Midbrain (tissue), 1 donor: ENCODE measurements around the gene AFF4.
"Not testable (repeated sequence)": the region's sequence is repeated elsewhere in the genome, so short reads cannot be mapped to it uniquely, and the experiment has no call there.

Source experiments
- DNase-seq: peaks from one replicate; lab custom pipeline; 2025; lab: John Stamatoyannopoulos, UW

AFF4 gene

GRCh38 chr5:132956166-132956799 lies 7.2 kb downstream of the AFF4 start:
- not testable (repeated sequence) for DNase-seq

DNA sequence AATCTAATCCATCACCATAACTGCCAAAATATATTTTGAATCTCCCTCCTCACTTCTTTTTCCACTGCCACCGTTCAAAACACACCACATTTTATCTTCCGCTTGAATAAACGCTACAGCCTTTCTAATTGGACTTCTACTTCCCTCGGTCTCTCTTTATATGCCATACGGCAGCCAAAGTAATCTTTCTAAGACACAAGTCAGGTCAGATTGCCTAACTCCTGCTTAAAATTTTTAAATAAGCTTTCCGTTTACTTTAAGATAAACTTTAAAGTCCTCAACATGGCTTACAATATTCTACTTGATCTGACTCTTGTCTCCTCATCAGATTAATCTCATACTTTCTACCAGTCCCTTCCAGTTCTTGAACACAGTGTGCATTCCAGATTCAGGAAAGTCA lies 9.7 kb downstream of the AFF4 start:
- no peak for DNase-seq

- DNase-seq = no peak
These were observed 10.6 kb downstream of the AFF4 start for GRCh38 chr5:132952829-132953228.

- DNase-seq = no peak
These were observed 11.5 kb downstream of the AFF4 start for GRCh38 chr5:132951897-132952296.

GRCh38 chr5:132949136-132949535 lies 14.3 kb downstream of the AFF4 start:
- no peak for DNase-seq

GRCh38 chr5:132947671-132948070 lies 15.8 kb downstream of the AFF4 start:
- no peak for DNase-seq

DNA sequence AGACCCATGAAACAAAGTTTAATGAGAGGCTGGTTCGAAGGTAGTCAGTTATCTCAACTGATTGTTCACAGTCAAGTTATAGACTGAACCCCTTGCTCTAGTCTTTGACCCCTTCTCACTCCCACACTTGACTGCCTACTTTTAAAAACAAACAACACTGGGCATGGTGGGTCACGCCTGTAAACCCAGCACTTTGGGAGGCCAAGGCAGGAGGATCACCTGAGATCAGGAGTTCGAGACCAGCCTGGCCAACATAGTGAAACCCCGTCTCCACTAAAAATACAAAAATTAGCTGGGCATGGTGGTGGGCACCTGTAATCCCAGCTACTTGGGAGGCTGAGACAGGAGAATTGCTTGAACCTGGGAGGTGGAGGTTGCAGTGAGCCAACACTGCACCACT lies 18.1 kb downstream of the AFF4 start:
- not testable (repeated sequence) for DNase-seq

- DNase-seq = no peak
These were observed 19.9 kb downstream of the AFF4 start for GRCh38 chr5:132943362-132944022.

- DNase-seq = no peak
These were observed 22.1 kb downstream of the AFF4 start for GRCh38 chr5:132941331-132941730.

GRCh38 chr5:132928062-132928407 lies 35.4 kb downstream of the AFF4 start:
- DNase-seq = no peak

DNA sequence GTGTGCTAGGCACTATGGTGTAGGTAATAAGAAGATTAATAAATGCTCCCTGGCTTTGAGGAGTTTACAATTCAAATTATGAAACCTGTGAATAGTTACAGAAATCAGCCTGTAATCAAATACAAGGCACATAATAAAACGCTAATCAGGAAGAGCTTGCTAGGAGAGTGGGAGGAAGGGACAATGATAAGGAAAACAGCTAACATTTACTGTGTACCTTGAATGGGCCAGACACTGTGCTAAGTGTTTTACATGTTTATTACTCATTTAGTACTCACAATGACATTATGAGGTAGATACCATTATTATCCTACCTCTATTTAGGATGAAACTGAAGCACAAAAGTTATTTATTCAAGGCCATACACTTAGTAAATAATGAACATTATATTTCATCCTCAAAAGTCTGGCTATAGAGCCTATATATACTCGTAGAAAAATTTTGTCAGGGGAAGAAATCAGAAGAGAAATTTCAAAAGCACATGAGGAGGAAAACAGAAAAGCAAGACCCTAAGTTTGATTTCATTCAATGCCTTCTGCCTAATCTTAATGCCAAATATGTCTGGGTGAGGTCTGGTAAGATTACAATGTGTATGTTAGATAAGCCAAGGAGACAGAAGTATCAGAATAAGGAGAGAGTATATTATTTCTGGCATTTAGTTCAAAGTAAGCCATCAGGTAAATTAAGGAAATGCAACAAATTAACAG lies 35.9 kb downstream of the AFF4 start:
- no peak for DNase-seq

DNA sequence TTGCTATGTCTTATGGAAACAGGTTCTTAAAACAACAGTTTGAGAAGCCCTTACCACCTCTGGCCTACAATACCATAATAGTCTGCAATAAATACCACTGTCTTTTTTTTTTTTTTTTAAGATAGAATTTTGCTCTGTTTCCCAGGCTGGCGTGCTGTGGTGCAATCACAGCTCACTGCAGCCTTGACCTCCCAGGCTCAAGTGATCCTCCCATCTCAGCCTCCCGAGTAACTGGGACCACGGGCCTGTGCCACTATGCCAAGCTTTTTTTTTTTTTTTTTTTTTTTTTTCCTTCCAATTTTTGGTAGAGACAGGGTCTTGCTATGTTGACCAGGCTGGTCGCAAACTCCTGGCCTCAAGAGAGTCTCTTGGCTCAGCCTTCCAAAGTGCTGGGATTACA lies 37.0 kb downstream of the AFF4 start:
- no peak for DNase-seq

DNA sequence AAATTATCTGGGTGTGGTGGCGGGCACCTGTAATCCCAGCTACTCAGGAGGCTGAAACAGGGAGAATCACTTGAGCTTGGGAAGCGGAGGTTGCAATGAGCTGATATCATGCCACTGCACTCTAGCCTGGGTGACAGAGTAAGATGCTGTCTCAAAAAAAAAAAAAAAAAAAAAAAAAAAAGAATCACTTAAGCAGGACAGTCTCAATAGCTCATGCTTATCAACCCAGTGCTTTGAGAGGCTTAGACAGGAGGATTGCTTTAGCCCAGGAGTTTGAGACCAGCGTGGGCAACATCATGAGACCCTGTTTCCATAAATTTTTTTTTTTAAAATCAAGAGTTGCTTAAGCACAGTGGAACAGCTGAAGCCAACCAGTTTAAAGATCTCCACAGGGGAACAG lies 47.3 kb downstream of the AFF4 start:
- no peak for DNase-seq

DNA sequence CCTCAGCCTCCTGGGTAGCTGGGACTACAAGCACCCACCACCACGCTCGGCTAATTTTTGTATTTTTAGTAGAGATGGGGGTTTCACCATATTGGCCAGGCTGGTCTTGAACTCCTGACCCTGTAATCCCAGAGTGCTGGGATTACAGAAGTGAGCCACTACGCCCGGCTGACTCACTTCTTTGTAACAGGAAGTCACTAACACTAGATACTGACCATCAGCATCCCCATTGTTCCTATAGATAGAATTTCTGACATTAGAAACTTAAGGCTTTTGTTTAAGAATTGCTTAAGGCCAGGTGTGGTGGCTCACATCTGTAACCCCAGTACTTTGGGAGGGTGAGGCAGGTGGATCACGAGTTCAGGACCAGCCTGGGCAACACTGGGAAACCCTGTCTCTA lies 47.8 kb downstream of the AFF4 start:
- no peak for DNase-seq

GRCh38 chr5:132909702-132910101 lies 53.7 kb downstream of the AFF4 start:
- no peak for DNase-seq

- no peak for DNase-seq
These were observed 56.3 kb downstream of the AFF4 start for GRCh38 chr5:132907161-132907560.

DNA sequence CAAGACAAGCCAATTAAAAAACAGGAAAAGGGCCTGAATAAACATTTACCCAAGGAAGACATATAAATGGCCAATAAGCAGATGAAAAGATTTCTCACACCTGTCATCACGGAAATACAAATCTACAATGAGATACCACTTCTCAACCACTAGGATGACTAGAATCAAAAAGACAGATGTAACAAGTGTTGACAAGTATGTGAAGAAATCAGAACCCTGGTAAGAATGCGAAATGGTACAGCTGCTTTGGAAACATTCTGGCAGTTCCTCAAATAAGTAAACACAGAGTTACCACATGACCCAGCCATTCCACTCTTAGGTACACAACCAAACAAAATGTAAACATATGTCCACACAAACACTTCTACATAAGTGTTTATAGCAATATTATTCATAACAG lies 57.5 kb downstream of the AFF4 start:
- DNase-seq = no peak

GRCh38 chr5:132901730-132902129 lies 61.7 kb downstream of the AFF4 start:
- DNase-seq = no peak

DNA sequence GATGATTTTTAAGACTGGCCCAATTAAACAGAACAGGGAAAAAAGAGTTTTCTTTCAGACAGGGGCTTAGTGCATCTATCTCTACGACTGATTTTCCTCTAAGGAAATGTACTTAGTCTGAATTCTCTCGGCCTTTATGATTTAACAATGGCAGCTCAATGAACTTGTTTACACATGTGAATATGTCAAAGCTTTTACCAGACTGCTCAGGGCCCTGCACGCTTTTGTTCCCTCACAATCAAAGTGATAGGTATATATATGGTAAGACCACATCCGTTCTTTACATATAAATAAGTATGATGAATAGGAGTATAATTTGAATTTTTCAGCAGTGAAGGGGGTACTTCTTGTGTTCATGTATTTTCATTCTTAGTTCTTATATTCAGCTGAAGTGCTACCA lies 62.4 kb downstream of the AFF4 start:
- no peak for DNase-seq

GRCh38 chr5:132898094-132898493 lies 65.3 kb downstream of the AFF4 start:
- DNase-seq = no peak

GRCh38 chr5:132896685-132897084 lies 66.7 kb downstream of the AFF4 start:
- DNase-seq = no peak

DNA sequence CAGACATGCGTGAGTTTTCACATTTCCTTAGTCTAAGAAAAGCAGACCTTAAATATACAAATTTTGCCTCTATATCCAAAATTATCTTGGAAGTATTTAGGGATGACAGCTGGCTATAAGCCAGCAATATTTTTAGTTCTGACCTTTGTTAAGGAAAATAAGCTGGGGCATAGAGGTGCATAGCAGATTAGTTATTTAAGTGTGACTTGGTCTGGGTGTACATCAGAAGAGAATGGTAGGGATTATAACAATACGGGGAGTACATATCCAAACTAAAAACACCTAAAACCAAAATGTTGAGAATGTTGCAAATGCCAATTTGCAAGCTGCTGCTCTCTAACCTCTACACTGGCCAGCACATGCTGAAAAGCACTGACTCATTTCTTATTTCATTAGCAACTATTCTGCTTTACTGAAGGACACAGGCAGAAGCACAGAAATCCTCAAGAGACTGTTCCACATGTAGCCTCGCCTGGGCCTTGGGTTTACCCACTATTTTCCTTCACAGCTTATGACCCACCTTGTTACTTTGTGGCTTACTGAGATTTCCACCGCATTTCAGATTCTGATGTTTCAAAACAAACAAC lies 67.6 kb downstream of the AFF4 start:
- no peak for DNase-seq

GRCh38 chr5:132890817-132891216 lies 72.6 kb downstream of the AFF4 start:
- DNase-seq = no peak
